HepG2 (cell line): ENCODE measurements around the gene CCDC77. TPM values are rescaled to one million over a fixed set of nuclear protein-coding genes. Genes with fewer than 3 reads are reported as not detected.

Source experiments
- ARID2 ChIP-seq: sonication (generic); formaldehyde crosslinking; IDR thresholded peaks from 2 replicates; pipeline ENCODE4 v1.8.1; 2022; ENCODE audit warnings: mild to moderate bottlenecking, missing genetic modification reagents, borderline replicate concordance
- ARNTL ChIP-seq: sonication (generic); formaldehyde crosslinking; IDR thresholded peaks from 2 replicates; pipeline ENCODE4 v1.4.0; 2020; ENCODE audit warnings: mild to moderate bottlenecking, missing genetic modification reagents
- BHLHE40 ChIP-seq: IDR thresholded peaks from 2 replicates; pipeline ENCODE4 v1.6.1; 2011; ENCODE audit warnings: low read length, improper control_type of control experiment
- GTF3A ChIP-seq: sonication (generic); formaldehyde crosslinking; conservative IDR thresholded peaks from 2 replicates; pipeline ENCODE4 v1.4.0; 2020; ENCODE audit warnings: mild to moderate bottlenecking, missing genetic modification reagents
- ISX ChIP-seq: sonication (generic); formaldehyde crosslinking; conservative IDR thresholded peaks from 2 replicates; pipeline ENCODE4 v1.5.0; 2020; ENCODE audit warnings: missing genetic modification reagents
- MLLT10 ChIP-seq: sonication (generic); formaldehyde crosslinking; IDR thresholded peaks from 2 replicates; pipeline ENCODE4 v1.4.0; 2020; ENCODE audit warnings: missing genetic modification reagents
- PAWR ChIP-seq: sonication (generic); formaldehyde crosslinking; IDR thresholded peaks from 2 replicates; pipeline ENCODE4 v1.4.0; 2020; ENCODE audit warnings: missing genetic modification reagents, mild to moderate bottlenecking, borderline replicate concordance
- SALL1 ChIP-seq: sonication (generic); formaldehyde crosslinking; IDR thresholded peaks from 2 replicates; pipeline ENCODE4 v1.8.0; 2022; ENCODE audit warnings: mild to moderate bottlenecking, missing genetic modification reagents
- SIN3A ChIP-seq: IDR thresholded peaks from 2 replicates; pipeline ENCODE4 v1.6.1; 2011; ENCODE audit warnings: low read depth, mild to moderate bottlenecking, control low read depth, low read length, borderline replicate concordance
- SP1 ChIP-seq, 2 experiments: fragments of 450-650 bp in 1 of 2; sonication (generic) in 1 of 2; formaldehyde crosslinking in 1 of 2; IDR thresholded peaks; 2 replicates each; pipeline versions ENCODE4 v1.4.0 to v1.6.1; 2016 to 2020; ENCODE audit warnings: missing genetic modification reagents in 1 of 2
- SRY ChIP-seq: sonication (generic); formaldehyde crosslinking; IDR thresholded peaks from 2 replicates; pipeline ENCODE4 v1.8.0; 2022; ENCODE audit warnings: mild to moderate bottlenecking, missing genetic modification reagents
- TARDBP ChIP-seq: sonication (generic); formaldehyde crosslinking; IDR thresholded peaks from 2 replicates; pipeline ENCODE4 v1.8.0; 2022; ENCODE audit warnings: mild to moderate bottlenecking, missing genetic modification reagents
- ZNF138 ChIP-seq: sonication (generic); formaldehyde crosslinking; IDR thresholded peaks from 2 replicates; pipeline ENCODE4 v1.5.0; 2020; ENCODE audit warnings: mild to moderate bottlenecking, low read depth, missing genetic modification reagents
- ZNF253 ChIP-seq: sonication (generic); formaldehyde crosslinking; IDR thresholded peaks from 2 replicates; pipeline ENCODE4 v1.8.0; 2022; ENCODE audit warnings: mild to moderate bottlenecking, missing genetic modification reagents, borderline replicate concordance
- ZNF33B ChIP-seq: sonication (generic); formaldehyde crosslinking; IDR thresholded peaks from 2 replicates; pipeline ENCODE4 v1.5.1; 2020; ENCODE audit warnings: mild to moderate bottlenecking, missing genetic modification reagents
- ZNF383 ChIP-seq: sonication (generic); formaldehyde crosslinking; IDR thresholded peaks from 2 replicates; pipeline ENCODE4 v1.4.0; 2020; ENCODE audit warnings: missing genetic modification reagents, mild to moderate bottlenecking, borderline replicate concordance
- ZNF550 ChIP-seq: sonication (generic); formaldehyde crosslinking; IDR thresholded peaks from 2 replicates; pipeline ENCODE4 v1.4.0; 2020; ENCODE audit warnings: mild to moderate bottlenecking, missing genetic modification reagents, borderline replicate concordance
- ZNF629 ChIP-seq: sonication (generic); formaldehyde crosslinking; conservative IDR thresholded peaks from 2 replicates; pipeline ENCODE4 v1.5.0; 2020; ENCODE audit warnings: missing genetic modification reagents
- ZNF672 ChIP-seq: sonication (generic); formaldehyde crosslinking; IDR thresholded peaks from 2 replicates; pipeline ENCODE4 v1.8.1; 2022; ENCODE audit warnings: missing genetic modification reagents
- polyA plus RNA-seq, 8 experiments: library from polyadenylated mRNA; depleted of rRNA in 3 of 8; stranded (reverse) in 7 of 8; unstranded in 1 of 8; fragments of >200 nt; fragmentation: Illumina TruSeq in 4 of 8; extraction: Trizol in 4 of 8; gene quantifications; 2 replicates each; pipeline versions ENCODE4 v1.2.1 to v1.2.3, GENCODE V29; 2011 to 2016; ENCODE audit warnings: low read depth in 4 of 8, missing spikeins in 1 of 8, mixed read lengths in 1 of 8; ENCODE audit not compliant: insufficient read depth in 1 of 8
- total RNA-seq, 5 experiments: library from RNA; depleted of rRNA; stranded (reverse); fragments of >200 nt; fragmentation: Illumina TruSeq; extraction: Trizol; gene quantifications; 2 replicates each; pipeline ENCODE4 v1.2.3, GENCODE V29; 2016; ENCODE audit warnings: low read depth in 1 of 5
- TF ChIP-seq, protein P1 (sequence below): sonication (generic); formaldehyde crosslinking; IDR thresholded peaks from 2 replicates; pipeline ENCODE4 v1.4.0; 2020; ENCODE audit warnings: missing genetic modification reagents, borderline replicate concordance
- TF ChIP-seq, protein P2 (sequence below): sonication (generic); formaldehyde crosslinking; IDR thresholded peaks from 2 replicates; pipeline ENCODE4 v1.8.1; 2023; ENCODE audit warnings: mild to moderate bottlenecking, missing genetic modification reagents, borderline replicate concordance
- TF ChIP-seq, protein P3 (sequence below): IDR thresholded peaks from 2 replicates; pipeline ENCODE4 v1.6.1; 2016; ENCODE audit warnings: missing compliant biosample characterization, missing genetic modification reagents, borderline replicate concordance
- TF ChIP-seq, protein P4 (sequence below): fragments of 450-650 bp; IDR thresholded peaks from 2 replicates; pipeline ENCODE4 v1.6.1; 2017; ENCODE audit warnings: mild to moderate bottlenecking

CCDC77 gene
- total and polyA plus RNA-seq, 2 of the 13 experiments (the other 11 are each of a cell fraction or from before 2014, with no cell fraction given), result 6.4 to 16.4 TPM

DNA sequence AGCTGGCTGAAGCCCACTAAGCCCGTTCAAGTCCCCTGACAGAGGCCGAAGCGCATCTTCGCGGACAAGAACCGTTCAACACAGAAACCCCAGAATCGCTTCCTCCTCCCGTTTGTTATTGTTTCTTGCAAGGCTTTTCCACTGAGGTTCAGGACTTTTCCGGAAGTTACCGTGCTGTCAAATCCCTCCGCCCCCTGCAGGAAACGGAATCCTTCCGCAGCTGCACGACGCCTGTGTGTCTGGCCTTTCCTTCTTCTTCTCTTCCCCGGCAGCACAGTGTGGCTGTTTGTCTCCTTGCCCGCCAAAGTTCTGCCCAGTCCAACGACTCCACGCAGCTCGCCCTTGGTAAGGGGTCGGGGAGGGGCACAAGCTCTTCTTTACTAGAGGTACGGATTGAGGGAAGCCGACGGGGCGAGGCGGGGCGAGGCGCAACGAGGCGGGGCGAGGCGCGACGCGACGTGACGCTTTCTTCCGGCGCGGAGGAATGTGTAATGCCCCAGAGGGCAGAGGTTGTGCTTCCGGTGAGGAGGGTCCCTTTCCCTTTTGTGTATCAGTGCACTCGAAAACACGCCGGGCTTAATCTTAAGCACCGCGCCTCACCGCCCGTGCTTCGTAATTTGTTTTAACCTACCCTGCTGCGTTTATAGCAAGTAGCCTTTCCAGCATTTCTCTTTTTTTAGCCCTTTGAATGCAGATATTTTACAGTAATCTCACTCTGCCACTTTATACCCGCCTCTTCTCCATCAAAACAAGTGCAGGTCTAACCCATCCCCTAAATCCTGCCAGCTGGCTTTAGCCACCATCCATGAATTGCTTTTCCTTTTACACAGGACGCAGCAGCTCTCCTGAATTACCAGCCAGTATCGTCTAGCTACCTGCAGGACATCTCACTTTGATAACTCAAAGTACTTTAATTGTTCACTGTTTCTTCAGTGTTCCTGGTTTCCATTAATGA is 12.0 kb upstream of the CCDC77 start, which contains the start of gene KDM5A (continued):
- TF ChIP-seq GTF3A (no peak), ZNF550 (CRISPR knock-in tag) (no peak; the same call in 1 of the 2 replicates), MLLT10 (CRISPR knock-in tag) (no peak), ZNF138 (CRISPR knock-in tag) (0 out of 2 replicates have a peak, but pooled peaks have one; percentile 69), PAWR (no peak), ARID2 (CRISPR knock-in tag) (no peak), SRY (CRISPR knock-in tag) (no peak), ZNF33B (CRISPR knock-in tag) (peak; percentile 36; the same call in 1 of the 2 replicates), TARDBP (CRISPR knock-in tag) (peak; percentile 84), ZNF253 (CRISPR knock-in tag) (no peak), ZNF629 (CRISPR knock-in tag) (no peak), ISX (CRISPR knock-in tag) (no peak), SP1 (IDR thresholded peaks at IDR 0.05) (no peak), SP1 (CRISPR knock-in tag; IDR thresholded peaks at IDR 0.05) (peak; percentile 90), ZNF383 (CRISPR knock-in tag) (no peak), BHLHE40 (no peak; the same call in 1 of the 2 replicates), SIN3A (peak; percentile 97; the same call in 1 of the 2 replicates), SALL1 (CRISPR knock-in tag) (peak; percentile 91), ARNTL (CRISPR knock-in tag) (no peak), ZNF672 (CRISPR knock-in tag) (no peak)
- TF ChIP-seq, protein P1, sequence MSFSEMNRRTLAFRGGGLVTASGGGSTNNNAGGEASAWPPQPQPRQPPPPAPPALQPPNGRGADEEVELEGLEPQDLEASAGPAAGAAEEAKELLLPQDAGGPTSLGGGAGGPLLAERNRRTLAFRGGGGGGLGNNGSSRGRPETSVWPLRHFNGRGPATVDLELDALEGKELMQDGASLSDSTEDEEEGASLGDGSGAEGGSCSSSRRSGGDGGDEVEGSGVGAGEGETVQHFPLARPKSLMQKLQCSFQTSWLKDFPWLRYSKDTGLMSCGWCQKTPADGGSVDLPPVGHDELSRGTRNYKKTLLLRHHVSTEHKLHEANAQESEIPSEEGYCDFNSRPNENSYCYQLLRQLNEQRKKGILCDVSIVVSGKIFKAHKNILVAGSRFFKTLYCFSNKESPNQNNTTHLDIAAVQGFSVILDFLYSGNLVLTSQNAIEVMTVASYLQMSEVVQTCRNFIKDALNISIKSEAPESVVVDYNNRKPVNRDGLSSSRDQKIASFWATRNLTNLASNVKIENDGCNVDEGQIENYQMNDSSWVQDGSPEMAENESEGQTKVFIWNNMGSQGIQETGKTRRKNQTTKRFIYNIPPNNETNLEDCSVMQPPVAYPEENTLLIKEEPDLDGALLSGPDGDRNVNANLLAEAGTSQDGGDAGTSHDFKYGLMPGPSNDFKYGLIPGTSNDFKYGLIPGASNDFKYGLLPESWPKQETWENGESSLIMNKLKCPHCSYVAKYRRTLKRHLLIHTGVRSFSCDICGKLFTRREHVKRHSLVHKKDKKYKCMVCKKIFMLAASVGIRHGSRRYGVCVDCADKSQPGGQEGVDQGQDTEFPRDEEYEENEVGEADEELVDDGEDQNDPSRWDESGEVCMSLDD (CRISPR knock-in tag), result no peak
- TF ChIP-seq, protein P2, sequence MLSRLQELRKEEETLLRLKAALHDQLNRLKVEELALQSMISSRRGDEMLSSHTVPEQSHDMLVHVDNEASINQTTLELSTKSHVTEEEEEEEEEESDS (CRISPR knock-in tag), result no peak
- TF ChIP-seq, protein P3, sequence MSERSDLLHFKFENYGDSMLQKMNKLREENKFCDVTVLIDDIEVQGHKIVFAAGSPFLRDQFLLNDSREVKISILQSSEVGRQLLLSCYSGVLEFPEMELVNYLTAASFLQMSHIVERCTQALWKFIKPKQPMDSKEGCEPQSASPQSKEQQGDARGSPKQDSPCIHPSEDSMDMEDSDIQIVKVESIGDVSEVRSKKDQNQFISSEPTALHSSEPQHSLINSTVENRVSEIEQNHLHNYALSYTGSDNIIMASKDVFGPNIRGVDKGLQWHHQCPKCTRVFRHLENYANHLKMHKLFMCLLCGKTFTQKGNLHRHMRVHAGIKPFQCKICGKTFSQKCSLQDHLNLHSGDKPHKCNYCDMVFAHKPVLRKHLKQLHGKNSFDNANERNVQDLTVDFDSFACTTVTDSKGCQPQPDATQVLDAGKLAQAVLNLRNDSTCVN (CRISPR knock-in tag), result no peak
- TF ChIP-seq, protein P4, sequence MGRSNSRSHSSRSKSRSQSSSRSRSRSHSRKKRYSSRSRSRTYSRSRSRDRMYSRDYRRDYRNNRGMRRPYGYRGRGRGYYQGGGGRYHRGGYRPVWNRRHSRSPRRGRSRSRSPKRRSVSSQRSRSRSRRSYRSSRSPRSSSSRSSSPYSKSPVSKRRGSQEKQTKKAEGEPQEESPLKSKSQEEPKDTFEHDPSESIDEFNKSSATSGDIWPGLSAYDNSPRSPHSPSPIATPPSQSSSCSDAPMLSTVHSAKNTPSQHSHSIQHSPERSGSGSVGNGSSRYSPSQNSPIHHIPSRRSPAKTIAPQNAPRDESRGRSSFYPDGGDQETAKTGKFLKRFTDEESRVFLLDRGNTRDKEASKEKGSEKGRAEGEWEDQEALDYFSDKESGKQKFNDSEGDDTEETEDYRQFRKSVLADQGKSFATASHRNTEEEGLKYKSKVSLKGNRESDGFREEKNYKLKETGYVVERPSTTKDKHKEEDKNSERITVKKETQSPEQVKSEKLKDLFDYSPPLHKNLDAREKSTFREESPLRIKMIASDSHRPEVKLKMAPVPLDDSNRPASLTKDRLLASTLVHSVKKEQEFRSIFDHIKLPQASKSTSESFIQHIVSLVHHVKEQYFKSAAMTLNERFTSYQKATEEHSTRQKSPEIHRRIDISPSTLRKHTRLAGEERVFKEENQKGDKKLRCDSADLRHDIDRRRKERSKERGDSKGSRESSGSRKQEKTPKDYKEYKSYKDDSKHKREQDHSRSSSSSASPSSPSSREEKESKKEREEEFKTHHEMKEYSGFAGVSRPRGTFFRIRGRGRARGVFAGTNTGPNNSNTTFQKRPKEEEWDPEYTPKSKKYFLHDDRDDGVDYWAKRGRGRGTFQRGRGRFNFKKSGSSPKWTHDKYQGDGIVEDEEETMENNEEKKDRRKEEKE, result no peak
